Astrocyte (in vitro differentiated cells and primary cell): Measurements from ENCODE around the gene PDE6B. TPM values are rescaled to one million over a fixed set of nuclear protein-coding genes. Genes with fewer than 3 reads are reported as not detected.

Source experiments
- DNase-seq: peaks from one replicate; pipeline ENCODE4 v3.0.0-alpha.2; 2010; ENCODE audit warnings: low read depth
- FAIRE-seq: peaks from 2 replicates; lab custom pipeline; 2011; peaks lifted over from hg19 to GRCh38; lab: Jason Lieb, UNC
- H2AFZ ChIP-seq: 2 replicates; pipeline ENCODE4 v1.6.0; 2012; ENCODE audit warnings: low read depth, low read length, inconsistent platforms
- H3K27ac ChIP-seq: 2 replicates; pipeline ENCODE4 v1.5.1; 2011; ENCODE audit warnings: low read depth, low read length, inconsistent platforms
- H3K27me3 ChIP-seq: 2 replicates; pipeline ENCODE4 v1.6.0; 2011; ENCODE audit warnings: low read length, inconsistent platforms; ENCODE audit not compliant: insufficient read depth
- H3K36me3 ChIP-seq: 2 replicates; pipeline ENCODE4 v1.5.1; 2011; ENCODE audit warnings: low read length, inconsistent platforms; ENCODE audit not compliant: insufficient read depth
- H3K4me1 ChIP-seq: 2 replicates; pipeline ENCODE4 v1.5.1; 2011; ENCODE audit warnings: low read length, inconsistent platforms; ENCODE audit not compliant: insufficient read depth
- H3K4me2 ChIP-seq: 2 replicates; pipeline ENCODE4 v1.6.0; 2012; ENCODE audit warnings: low read length, inconsistent platforms
- H3K4me3 ChIP-seq: 2 replicates; pipeline ENCODE4 v1.5.1; 2011; ENCODE audit warnings: low read depth, mild to moderate bottlenecking, low read length, inconsistent platforms; ENCODE audit not compliant: insufficient read depth
- H3K79me2 ChIP-seq: 2 replicates; pipeline ENCODE4 v1.6.0; 2012; ENCODE audit warnings: mild to moderate bottlenecking, low read length, inconsistent platforms; ENCODE audit not compliant: insufficient read depth
- H3K9ac ChIP-seq: 2 replicates; pipeline ENCODE4 v1.6.0; 2012; ENCODE audit warnings: mild to moderate bottlenecking, low read length, inconsistent platforms
- H3K9me3 ChIP-seq: 2 replicates; pipeline ENCODE4 v1.5.1; 2012; ENCODE audit warnings: low read depth, mild to moderate bottlenecking, low read length, inconsistent platforms; ENCODE audit not compliant: insufficient read depth
- H4K20me1 ChIP-seq: 2 replicates; pipeline ENCODE4 v1.6.0; 2012; ENCODE audit warnings: low read length, inconsistent platforms; ENCODE audit not compliant: insufficient read depth
- H3K27ac Mint-ChIP-seq: one replicate; pipeline ENCODE4 v1.8.0; 2021; ENCODE audit warnings: mild to moderate bottlenecking, mixed read lengths; ENCODE audit not compliant: unreplicated experiment
- H3K27me3 Mint-ChIP-seq: one replicate; pipeline ENCODE4 v1.8.0; 2021; ENCODE audit warnings: low read depth, mixed read lengths; ENCODE audit not compliant: unreplicated experiment
- H3K36me3 Mint-ChIP-seq: one replicate; pipeline ENCODE4 v1.8.0; 2021; ENCODE audit warnings: low read depth, mixed read lengths; ENCODE audit not compliant: unreplicated experiment
- H3K4me1 Mint-ChIP-seq: one replicate; pipeline ENCODE4 v1.8.0; 2021; ENCODE audit warnings: low read depth, mixed read lengths; ENCODE audit not compliant: unreplicated experiment
- H3K4me3 Mint-ChIP-seq: one replicate; pipeline ENCODE4 v1.8.0; 2021; ENCODE audit warnings: mild to moderate bottlenecking, moderate library complexity, mixed read lengths; ENCODE audit not compliant: unreplicated experiment
- H3K9me3 Mint-ChIP-seq: one replicate; pipeline ENCODE4 v1.8.0; 2021; ENCODE audit warnings: mild to moderate bottlenecking, mixed read lengths; ENCODE audit not compliant: unreplicated experiment
- EZH2 ChIP-seq: IDR thresholded peaks from 2 replicates; pipeline ENCODE4 v1.6.1; 2012; ENCODE audit warnings: mild to moderate bottlenecking, low read length, inconsistent platforms; ENCODE audit not compliant: insufficient read depth
- total RNA-seq: library from RNA; stranded (reverse); gene quantifications from 2 replicates; pipeline ENCODE4 v1.2.1, GENCODE V29; 2021
- TF ChIP-seq, protein P1 (sequence below): IDR thresholded peaks from 2 replicates; pipeline ENCODE4 v1.5.1; 2011; ENCODE audit warnings: low read depth, mild to moderate bottlenecking, inconsistent platforms, low read length, moderate library complexity; ENCODE audit not compliant: insufficient read depth

The PDE6B gene
- total RNA-seq, 1 donor from 2014 or later: 2.8 TPM

DNA sequence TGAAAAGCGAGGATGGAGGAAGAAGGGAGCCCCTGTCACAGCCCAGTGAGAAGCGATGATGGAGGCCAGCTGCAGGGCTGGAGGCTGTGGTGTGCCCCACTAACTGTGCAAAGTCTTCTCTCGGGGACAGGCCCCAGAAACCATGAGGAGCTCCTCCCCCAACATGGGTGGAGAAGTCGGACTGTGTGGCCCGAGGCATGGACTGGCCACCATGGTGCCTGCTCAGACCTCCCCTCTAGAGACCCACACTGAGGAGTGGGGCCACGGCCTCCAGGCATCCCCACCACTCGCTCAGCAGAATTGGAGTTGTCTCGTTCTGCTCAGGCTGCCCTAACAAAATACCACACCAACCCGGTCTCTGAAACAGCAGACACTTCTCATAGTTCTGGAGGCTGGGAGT is 12.2 kb upstream of the PDE6B start:
- peaks cover 23% of the 10 kb centered on the region for H3K27me3 Mint-ChIP-seq
- Histone ChIP-seq H3K4me1 (no peaks in the 10 kb centered on the region), H3K27ac (no peak overlapping the region), H3K79me2 (no peaks in the 10 kb centered on the region), H2AFZ (no peak overlapping the region), H3K4me2 (no peak overlapping the region), H3K9me3 (peaks cover 10% of the 10 kb centered on the region), H3K27me3 (no peaks in the 10 kb centered on the region), H3K9ac (no peak overlapping the region), H3K36me3 (no peaks in the 10 kb centered on the region), H3K4me3 (no peak overlapping the region), H4K20me1 (no peaks in the 10 kb centered on the region)
- DNase-seq (no peak), FAIRE-seq (no peak)
- H3K27ac Mint-ChIP-seq: no peak overlapping the region
- no peaks in the 10 kb centered on the region for H3K36me3 Mint-ChIP-seq
- TF ChIP-seq, protein P1, sequence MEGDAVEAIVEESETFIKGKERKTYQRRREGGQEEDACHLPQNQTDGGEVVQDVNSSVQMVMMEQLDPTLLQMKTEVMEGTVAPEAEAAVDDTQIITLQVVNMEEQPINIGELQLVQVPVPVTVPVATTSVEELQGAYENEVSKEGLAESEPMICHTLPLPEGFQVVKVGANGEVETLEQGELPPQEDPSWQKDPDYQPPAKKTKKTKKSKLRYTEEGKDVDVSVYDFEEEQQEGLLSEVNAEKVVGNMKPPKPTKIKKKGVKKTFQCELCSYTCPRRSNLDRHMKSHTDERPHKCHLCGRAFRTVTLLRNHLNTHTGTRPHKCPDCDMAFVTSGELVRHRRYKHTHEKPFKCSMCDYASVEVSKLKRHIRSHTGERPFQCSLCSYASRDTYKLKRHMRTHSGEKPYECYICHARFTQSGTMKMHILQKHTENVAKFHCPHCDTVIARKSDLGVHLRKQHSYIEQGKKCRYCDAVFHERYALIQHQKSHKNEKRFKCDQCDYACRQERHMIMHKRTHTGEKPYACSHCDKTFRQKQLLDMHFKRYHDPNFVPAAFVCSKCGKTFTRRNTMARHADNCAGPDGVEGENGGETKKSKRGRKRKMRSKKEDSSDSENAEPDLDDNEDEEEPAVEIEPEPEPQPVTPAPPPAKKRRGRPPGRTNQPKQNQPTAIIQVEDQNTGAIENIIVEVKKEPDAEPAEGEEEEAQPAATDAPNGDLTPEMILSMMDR: no peak
- peaks cover 2% of the 10 kb centered on the region for H3K4me1 Mint-ChIP-seq
- no peak overlapping the region for H3K4me3 Mint-ChIP-seq
- H3K9me3 Mint-ChIP-seq: peaks cover 13% of the 10 kb centered on the region

DNA sequence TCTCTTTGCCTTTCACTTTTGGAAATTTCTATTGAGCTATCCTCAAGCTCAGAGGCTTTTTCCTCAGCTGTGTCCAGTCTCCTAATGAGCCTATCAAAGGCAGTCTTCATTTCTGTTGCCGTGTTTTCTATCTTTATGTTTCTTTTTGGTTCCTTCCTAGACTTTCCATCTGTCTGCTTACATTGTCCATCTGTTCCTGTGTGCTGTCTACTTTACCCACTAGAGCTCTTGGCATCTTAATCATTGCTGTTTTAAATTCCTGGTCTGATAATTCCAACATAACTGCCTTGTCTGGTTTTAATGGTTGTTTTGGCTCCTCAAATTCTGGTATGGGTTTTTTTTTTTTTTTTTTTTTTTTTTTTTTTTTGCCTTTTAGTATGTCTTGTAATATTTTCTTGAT is 9.3 kb upstream of the PDE6B start:
- H3K9me3 ChIP-seq: peaks cover 5% of the 10 kb centered on the region
- no peak overlapping the region for H3K4me2 ChIP-seq
- FAIRE-seq (no peak), DNase-seq (no peak)
- no peak overlapping the region for H3K4me3 Mint-ChIP-seq
- H3K36me3 ChIP-seq: no peaks in the 10 kb centered on the region
- H3K9ac ChIP-seq: no peak overlapping the region
- H4K20me1 ChIP-seq: no peaks in the 10 kb centered on the region
- no peak overlapping the region for H3K27ac ChIP-seq
- peaks cover 2% of the 10 kb centered on the region for H3K9me3 Mint-ChIP-seq
- no peaks in the 10 kb centered on the region for H3K27me3 ChIP-seq
- H3K4me3 ChIP-seq: no peak overlapping the region
- H3K4me1 Mint-ChIP-seq: peaks cover 3% of the 10 kb centered on the region
- H3K27me3 Mint-ChIP-seq: peaks cover 35% of the 10 kb centered on the region
- H3K4me1 ChIP-seq: no peaks in the 10 kb centered on the region
- no peak overlapping the region for H2AFZ ChIP-seq
- no peak overlapping the region for H3K27ac Mint-ChIP-seq
- no peaks in the 10 kb centered on the region for H3K79me2 ChIP-seq
- H3K36me3 Mint-ChIP-seq: peaks cover 2% of the 10 kb centered on the region
- TF ChIP-seq EZH2: no peak
- TF ChIP-seq, protein P1: no peak

DNA sequence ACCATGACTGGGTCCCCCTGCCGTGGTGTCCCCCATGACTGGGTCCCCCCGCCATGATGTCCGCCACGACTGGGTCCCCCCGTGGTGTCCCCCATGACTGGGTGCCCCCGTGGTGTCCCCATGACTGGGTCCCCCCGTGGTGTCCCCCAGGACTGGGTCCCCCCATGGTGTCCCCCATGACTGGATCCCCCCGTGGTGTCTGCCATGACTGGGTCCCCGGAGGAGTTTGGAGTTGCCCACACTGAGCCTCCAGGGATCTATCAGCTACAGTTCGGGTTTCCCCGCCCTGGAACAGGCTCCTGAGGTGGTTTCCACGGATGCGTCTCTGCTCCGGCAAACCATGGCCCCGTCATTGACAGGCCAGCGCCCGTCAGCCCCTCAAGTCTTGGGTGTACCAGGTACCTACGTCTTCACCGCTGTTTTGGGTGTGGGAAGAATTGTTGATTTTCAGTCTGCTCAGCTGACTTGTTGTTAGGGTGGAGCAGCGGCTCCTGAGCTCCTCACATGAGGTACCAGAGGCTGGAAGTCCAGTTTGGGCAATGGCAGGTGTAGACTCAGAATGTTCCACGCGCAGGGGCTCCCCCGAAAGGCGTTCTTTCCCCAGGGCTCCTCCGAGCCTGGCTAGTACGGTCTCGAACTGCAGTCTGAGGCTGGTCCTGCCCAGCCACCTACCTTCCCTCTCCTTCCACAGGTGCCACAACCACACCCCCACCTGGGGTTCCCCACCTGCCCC is 8.3 kb upstream of the PDE6B start:
- TF ChIP-seq EZH2: no peak
- TF ChIP-seq, protein P1: no peak
- Mint-ChIP-seq H3K27me3 (peaks cover 38% of the 10 kb centered on the region), H3K27ac (no peak overlapping the region)

More for the DNA sequence above, 8.3 kb upstream of the PDE6B start:
- H3K9ac ChIP-seq: no peak overlapping the region
- no peaks in the 10 kb centered on the region for H4K20me1 ChIP-seq
- H3K9me3 ChIP-seq: peaks cover 5% of the 10 kb centered on the region
- peaks cover 2% of the 10 kb centered on the region for H3K9me3 Mint-ChIP-seq
- DNase-seq (no peak), FAIRE-seq (no peak)
- no peak overlapping the region for H3K27ac ChIP-seq
- H3K4me1 ChIP-seq: no peaks in the 10 kb centered on the region
- H3K4me1 Mint-ChIP-seq: peaks cover 3% of the 10 kb centered on the region
- peaks cover 2% of the 10 kb centered on the region for H3K36me3 Mint-ChIP-seq
- H3K27me3 ChIP-seq: no peaks in the 10 kb centered on the region
- no peak overlapping the region for H3K4me3 Mint-ChIP-seq
- H2AFZ ChIP-seq: no peak overlapping the region
- no peak overlapping the region for H3K4me2 ChIP-seq
- no peak overlapping the region for H3K4me3 ChIP-seq
- no peaks in the 10 kb centered on the region for H3K36me3 ChIP-seq
- no peaks in the 10 kb centered on the region for H3K79me2 ChIP-seq
